HTR-8/SVneo (cell line): ENCODE data around the gene ALDH16A1.

Source experiments
- DNase-seq: peaks from one replicate; pipeline ENCODE4 v3.0.0; 2011; ENCODE audit warnings: low spot score, mixed read lengths; ENCODE audit not compliant: insufficient read length
- FAIRE-seq: peaks from 2 replicates; lab custom pipeline; 2011; peaks lifted over from hg19 to GRCh38; lab: Jason Lieb, UNC

The ALDH16A1 gene

DNA sequence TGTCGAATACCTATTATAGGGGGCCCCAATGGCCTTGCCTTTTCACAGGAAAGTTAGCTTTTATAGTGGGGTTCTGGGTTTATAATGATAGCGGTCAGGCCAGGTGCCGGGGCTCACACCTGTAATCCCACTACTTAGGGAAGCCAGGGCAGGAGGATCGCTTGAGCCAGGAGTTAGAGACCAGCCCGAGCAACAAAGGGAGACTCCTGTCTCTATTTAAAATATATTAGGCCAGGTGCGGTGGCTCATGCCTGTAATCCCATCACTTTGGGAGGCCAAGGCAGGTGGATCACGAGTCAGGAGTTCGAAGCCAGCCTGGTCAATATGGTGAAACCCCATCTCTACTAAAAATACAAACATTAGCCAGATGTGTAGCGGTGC, 50.5 kb downstream of the ALDH16A1 start:
- DNase-seq (no peak), FAIRE-seq (no peak)

DNA sequence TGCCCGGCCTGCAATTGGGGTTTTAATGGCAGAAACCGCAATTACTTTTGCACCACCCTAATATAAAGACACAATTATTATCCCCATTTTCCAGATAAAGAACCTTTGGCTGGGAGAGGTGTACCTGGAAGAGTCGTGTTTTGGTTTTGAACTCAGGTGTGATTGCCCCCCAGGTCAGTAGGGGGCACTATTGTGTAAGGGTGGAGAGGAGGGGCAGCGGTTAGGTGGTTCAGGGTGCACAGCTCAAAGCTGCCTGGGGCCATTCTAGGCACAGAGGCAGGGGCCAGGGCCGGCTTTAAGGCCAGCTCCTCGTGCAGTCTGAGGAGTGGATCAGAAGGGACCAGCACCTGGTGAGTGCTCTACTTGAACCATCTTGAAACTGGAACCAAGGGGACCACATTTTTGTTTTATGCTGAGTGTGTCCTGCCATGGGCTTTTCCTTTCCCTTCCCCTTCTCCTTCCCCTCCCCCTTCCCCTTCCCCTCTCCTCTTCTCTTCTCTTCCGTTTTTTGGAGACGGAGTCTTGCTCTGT, 53.6 kb downstream of the ALDH16A1 start:
- FAIRE-seq = peak; percentile 44

DNA sequence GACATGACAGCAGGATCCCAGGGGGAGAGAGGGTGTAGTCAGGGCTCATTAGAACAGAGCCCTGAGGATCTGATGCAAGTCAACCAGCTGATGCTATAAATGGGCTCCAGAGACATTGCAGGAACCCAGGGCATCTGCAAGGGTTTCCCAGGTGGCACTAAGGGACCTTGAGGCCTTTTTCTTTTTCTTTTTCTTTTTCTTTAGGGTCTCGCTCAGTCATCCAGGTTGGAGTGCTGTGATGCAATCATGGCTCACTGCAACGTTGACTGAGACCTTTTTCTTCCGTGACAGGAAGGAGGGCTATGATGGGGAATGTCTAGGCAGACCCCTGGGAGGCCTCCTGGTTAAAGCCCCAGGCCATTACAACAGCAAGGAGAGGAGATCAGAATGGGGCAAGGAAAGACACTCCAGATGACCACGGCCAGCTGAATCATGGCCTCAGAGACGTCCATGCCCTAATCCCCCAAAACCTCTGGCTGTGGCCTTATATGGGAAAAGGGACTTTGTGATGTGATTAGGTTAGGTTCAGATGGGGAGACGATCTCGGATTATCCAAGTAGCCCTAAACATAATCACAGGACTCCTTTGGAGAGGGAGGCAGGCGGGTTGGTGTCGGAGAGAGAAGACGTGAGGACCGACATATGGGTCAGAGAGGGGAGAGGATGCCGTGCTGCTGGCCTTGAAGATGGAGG, 54.9 kb downstream of the ALDH16A1 start:
- DNase-seq (no peak), FAIRE-seq (no peak)

More for the DNA sequence above, 53.6 kb downstream of the ALDH16A1 start:
- peak; percentile 69 for DNase-seq

DNA sequence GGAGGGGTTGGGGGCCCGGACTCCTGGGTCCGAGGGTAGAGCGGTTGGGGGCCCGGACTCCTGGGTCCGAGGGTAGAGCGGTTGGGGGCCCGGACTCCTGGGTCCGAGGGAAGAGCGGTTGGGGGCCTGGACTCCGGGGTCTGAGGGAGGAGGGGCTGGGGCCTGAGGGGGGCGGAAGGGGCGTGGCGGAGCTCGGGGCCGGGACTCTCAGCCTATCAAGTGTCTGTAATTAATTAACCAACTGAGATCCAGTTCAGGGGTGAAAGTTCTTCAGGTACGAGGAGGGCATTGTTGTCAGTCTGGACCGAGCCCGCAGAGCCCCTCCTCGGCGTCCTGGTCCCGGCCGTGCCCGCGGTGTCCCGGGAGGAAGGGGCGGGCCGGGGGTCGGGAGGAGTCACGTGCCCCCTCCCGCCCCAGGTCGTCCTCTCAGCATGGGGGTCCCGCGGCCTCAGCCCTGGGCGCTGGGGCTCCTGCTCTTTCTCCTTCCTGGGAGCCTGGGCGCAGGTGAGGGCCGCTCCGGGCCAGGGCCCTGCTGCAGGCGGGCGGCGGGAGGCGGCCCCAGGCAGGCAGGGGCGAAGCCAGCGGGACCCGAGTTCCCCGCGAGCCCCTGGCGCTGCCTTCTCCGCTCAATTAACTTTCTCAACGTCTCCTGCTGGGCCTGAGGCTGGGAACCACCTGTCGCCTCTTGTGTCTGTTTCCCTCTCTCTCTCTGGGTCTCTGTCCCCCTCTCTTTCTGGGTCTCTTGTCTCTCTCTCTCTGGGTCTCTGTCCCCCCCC, 60.1 kb downstream of the ALDH16A1 start:
- FAIRE-seq (no peak), DNase-seq (peak; percentile 59)

DNA sequence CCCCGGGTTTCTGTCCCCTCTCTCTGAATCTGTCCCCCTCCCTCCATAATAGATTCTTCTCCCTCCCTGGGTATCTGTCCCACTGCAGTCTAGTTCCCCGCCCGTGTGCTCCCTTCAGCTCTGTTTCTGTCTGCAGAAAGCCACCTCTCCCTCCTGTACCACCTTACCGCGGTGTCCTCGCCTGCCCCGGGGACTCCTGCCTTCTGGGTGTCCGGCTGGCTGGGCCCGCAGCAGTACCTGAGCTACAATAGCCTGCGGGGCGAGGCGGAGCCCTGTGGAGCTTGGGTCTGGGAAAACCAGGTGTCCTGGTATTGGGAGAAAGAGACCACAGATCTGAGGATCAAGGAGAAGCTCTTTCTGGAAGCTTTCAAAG, 60.7 kb downstream of the ALDH16A1 start:
- FAIRE-seq (no peak), DNase-seq (no peak)

DNA sequence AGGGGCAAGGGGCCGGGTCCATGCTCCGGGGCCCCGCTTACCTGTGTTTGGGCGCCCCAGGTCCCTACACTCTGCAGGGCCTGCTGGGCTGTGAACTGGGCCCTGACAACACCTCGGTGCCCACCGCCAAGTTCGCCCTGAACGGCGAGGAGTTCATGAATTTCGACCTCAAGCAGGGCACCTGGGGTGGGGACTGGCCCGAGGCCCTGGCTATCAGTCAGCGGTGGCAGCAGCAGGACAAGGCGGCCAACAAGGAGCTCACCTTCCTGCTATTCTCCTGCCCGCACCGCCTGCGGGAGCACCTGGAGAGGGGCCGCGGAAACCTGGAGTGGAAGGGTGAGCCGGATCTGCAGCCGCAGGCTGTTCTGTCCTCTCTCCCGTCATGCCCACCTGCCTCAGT, 61.1 kb downstream of the ALDH16A1 start:
- no peak for FAIRE-seq
- DNase-seq = no peak

DNA sequence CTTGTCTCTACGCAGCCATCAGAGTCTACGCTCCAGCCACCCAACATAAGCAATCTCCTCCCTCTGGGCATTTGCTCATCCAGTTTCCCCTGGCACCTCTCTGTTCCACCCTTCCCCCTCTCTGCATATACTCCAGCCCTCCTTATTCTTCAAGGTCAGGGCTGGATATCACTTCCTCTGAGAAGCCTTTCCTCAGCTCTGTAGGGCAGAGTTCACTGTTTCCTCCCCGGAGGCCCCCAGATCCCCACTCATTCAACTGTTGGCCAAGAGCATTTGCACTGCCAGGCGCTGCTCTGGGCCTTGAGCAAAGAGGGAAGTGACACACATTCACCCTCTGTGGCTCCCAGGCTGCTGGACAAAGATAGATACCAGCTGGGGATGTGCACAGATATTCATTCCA, 62.7 kb downstream of the ALDH16A1 start:
- no peak for FAIRE-seq
- no peak for DNase-seq

DNA sequence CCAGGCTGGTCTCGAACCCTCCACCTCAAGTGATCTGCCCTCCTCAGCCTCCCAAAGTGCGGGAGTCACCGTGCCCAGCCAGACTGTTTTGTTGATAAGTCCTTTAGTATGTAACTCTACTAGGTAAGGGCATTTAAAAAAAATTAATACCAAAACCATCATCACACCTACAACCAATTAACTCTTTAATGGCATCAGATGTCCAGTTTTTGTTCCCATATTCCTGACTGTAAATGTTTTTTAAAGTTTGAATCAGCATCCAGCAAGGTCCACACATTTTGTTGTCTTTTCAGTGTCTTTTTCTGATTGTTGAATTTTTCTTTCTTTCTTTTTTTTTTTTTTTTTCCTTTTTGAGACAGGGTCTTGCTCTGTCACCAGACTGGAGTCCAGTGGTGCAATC, 65.0 kb downstream of the ALDH16A1 start:
- DNase-seq (no peak), FAIRE-seq (no peak)
